ENCODE measurements around the gene OR2S2. TPM values are rescaled to one million over a fixed set of nuclear protein-coding genes. Genes with fewer than 3 reads are reported as not detected.
"Not testable (repeated sequence)": the region's sequence is repeated elsewhere in the genome, so short reads cannot be mapped to it uniquely, and the experiment has no call there.

The OR2S2 gene, protein sequence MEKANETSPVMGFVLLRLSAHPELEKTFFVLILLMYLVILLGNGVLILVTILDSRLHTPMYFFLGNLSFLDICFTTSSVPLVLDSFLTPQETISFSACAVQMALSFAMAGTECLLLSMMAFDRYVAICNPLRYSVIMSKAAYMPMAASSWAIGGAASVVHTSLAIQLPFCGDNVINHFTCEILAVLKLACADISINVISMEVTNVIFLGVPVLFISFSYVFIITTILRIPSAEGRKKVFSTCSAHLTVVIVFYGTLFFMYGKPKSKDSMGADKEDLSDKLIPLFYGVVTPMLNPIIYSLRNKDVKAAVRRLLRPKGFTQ
- polyA plus RNA-seq (2012; ENCODE audit: missing spikeins) = not detected

DNA sequence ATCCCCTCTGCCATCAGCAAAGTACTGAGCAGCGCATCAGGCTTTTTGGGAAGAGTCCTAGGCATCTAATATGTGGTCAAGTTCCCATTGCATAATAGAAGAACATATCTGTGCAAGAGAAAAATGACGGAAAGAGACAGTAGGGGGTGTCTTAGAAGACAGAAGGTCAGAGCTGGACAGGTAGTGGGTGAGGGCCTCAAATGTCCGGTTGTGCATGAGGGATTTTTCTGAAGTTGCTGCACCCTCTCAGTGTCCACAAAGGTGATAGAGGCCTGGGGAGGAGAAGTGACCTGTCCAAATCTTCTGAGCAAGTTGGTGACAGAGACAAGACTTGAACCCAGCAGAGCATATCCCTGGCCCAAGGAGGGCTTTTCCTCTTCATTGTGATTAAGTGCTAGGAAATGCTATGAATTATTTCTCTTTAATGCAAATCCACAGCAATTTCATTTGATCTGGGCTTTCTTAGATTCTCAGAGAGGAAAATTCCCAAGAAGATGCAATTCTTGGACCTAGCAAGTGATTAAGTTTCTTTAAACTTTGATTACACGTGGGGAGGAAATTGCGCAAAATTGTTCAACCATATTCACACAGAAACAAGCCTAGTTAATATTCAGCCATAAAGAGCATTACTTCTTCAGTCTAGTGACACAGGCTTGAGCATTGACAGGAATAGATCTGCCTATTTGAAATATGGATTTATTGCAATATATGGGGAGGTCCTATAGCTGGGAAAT lies at the start of gene OR2S2:
Gene OR2S2 (minus strand): TSS at position 51 of the 734 bp plus-strand sequence. CDS start 56 bp downstream, outside the sequence.
- TF ChIP-seq TAF1 (IDR thresholded peaks at IDR 0.05; ENCODE audit: borderline replicate concordance, low read depth, low read length) = no peak
- TF ChIP-seq POLR2A (IDR thresholded peaks at IDR 0.05; ENCODE audit: low read depth, low read length) = no peak
- TF ChIP-seq POLR2AphosphoS5 (IDR thresholded peaks at IDR 0.05; ENCODE audit: low read depth, low read length) = no peak
- FAIRE-seq (no peak), DNase-seq (ENCODE audit: insufficient read length) (no peak)

DNA sequence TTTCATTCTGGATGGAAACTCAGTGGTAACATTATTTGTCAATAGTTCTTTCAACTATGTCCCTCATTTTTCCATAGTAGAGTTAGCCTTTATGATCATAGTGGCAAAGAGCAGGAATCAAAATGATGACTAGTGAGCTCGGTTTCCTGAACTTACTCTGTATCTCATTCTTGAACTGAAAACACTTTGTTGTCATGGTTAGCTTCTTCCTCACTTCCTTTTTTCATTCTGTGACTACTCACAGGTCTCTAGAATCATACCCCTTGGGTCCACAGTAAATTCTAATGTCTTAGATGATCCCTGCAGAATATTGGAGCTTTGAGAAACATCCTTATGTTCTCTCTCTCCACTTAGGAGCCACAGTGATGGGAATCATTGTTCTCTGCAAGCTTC lies 49.4 kb upstream of the OR2S2 start:
- FAIRE-seq (peak; percentile 56), DNase-seq (ENCODE audit: insufficient read length) (no peak)
- no peak for TF ChIP-seq POLR2AphosphoS5 (IDR thresholded peaks at IDR 0.05; ENCODE audit: low read depth, low read length)
- TF ChIP-seq POLR2A (IDR thresholded peaks at IDR 0.05; ENCODE audit: low read depth, low read length) = no peak
- TF ChIP-seq TAF1 (IDR thresholded peaks at IDR 0.05; ENCODE audit: borderline replicate concordance, low read depth, low read length) = no peak

DNA sequence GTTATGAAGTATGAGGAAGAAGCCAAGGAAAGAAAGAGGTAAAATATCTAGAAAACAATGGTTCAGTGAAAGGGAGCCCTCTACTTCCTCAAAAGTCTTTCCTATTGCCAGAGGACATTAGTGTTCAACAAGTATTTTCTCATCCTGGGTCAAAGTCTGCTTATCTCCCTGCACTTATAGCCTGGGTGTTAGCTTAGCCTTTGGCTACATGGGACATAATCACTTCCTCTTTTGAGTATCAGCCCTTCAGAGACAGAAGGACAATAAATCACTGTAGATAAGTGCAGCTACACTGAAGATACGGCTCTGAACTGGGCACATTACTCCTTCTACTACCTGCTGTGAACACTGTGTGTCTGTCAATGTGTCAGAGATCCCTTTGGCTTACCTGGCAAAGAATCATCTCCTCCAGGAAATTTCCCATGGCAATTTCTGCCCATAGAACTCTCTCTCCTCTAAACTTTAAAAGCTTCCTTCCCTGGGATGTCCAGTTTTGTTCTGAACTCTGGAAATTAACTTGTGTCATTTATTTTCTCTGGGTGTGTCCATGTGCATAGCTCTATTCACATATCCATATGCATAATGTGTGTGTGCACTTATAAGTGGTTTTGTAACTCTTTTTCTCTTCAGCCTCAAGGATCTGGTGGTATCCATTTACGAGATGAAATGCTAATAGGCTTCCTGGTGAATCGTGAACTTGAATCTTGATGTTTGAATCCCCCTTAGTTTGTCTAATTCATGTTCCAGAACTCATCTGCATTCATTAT lies 48.8 kb upstream of the OR2S2 start:
- FAIRE-seq (peak; percentile 86), DNase-seq (ENCODE audit: insufficient read length) (no peak)
- TF ChIP-seq POLR2AphosphoS5 (IDR thresholded peaks at IDR 0.05; ENCODE audit: low read depth, low read length) (no peak), TAF1 (IDR thresholded peaks at IDR 0.05; ENCODE audit: borderline replicate concordance, low read depth, low read length) (no peak), POLR2A (IDR thresholded peaks at IDR 0.05; ENCODE audit: low read depth, low read length) (no peak)

DNA sequence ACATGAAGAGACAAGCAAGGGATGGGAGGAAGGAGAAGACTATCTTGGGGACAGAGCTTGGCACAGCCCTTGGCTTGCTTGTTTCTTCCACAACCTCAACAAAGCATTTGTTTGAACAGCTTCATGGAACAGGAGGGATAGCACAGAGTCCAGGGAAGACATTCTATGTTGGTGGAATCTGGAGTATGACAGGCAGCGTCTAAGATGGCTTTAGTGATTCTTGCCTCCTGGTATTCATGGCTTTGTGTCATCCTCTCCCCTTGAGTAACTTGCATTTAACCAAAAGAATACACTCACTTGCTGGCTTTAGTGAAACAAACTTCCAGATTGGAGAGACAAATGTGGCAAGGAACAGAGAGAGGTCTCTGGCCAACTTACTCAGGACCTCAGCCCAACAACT lies 47.9 kb upstream of the OR2S2 start:
- DNase-seq (ENCODE audit: insufficient read length) = no peak
- TF ChIP-seq POLR2A (IDR thresholded peaks at IDR 0.05; ENCODE audit: low read depth, low read length) (no peak), POLR2AphosphoS5 (IDR thresholded peaks at IDR 0.05; ENCODE audit: low read depth, low read length) (no peak), TAF1 (IDR thresholded peaks at IDR 0.05; ENCODE audit: borderline replicate concordance, low read depth, low read length) (no peak)
- no peak for FAIRE-seq

DNA sequence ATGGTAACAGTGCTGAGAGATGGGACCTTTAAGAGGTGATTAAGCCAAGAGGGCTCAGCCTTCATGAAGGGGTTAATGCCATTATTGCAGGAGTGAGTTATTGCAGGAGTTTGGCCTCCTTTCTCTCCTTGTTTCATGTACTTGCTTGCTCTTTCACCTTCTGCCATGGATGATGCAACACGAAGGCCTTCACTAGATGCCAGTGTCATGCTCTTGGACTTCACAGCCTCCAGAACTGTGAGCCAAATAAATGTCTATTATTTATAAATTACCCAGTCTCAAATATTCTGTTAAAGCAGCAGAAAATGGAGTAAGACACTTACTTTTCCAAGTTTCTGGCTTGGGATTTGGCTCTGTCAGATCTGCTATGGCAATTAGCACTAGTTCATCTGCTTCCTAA lies 40.4 kb upstream of the OR2S2 start:
- TF ChIP-seq POLR2A (IDR thresholded peaks at IDR 0.05; ENCODE audit: low read depth, low read length) = no peak
- TF ChIP-seq POLR2AphosphoS5 (IDR thresholded peaks at IDR 0.05; ENCODE audit: low read depth, low read length) = no peak
- TF ChIP-seq TAF1 (IDR thresholded peaks at IDR 0.05; ENCODE audit: borderline replicate concordance, low read depth, low read length) = no peak
- FAIRE-seq (no peak), DNase-seq (ENCODE audit: insufficient read length) (no peak)

DNA sequence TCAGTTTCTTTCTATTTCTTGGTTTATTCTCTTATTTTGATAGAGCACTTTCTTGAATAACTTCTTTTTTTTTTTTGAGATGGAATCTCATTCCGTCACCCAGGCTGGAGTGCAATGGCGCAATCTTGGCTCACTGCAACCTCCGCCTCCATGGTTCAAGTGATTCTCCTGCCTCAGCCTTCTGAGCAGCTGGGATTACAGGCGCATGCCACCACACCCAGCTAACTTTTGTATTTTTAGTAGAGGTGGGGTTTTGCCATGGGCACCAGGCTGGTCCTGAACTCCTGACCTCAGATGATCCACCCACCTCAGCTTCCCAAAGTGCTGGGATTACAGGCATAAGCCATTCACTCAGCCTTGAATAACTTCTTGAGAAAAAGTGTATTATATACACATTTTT lies 39.1 kb upstream of the OR2S2 start:
- FAIRE-seq; DNase-seq (ENCODE audit: insufficient read length): not testable (repeated sequence)

DNA sequence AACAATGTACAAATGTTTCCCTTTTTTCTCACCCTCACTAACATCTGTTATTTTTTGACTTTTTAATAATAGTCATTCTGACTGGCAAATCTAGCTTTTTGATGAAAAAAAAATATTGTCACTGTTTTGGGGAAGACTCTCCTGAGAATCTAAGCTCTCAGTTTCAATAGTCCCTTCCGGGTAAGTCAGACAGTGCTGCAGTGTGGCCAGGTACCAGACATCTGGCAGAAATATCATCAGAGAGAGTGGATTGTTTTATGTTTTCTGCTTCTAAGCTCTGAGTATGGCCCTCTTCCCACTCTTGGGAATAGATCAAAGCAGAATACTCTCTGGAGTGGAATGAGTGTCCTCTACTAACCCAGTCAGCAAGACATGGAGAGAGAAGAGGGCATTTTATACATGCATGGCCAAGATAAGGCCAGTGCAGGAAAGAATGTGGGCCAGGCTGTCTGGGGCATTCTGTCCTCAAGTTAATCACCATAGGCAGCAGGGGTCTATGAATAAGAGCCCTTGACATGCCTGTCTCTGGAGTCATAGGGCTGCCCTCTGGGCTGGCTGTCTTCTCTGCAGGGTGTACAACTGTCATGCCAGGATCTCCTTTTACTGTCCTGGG lies 38.5 kb upstream of the OR2S2 start:
- no peak for DNase-seq (ENCODE audit: insufficient read length)
- FAIRE-seq = no peak
- no peak for TF ChIP-seq POLR2AphosphoS5 (IDR thresholded peaks at IDR 0.05; ENCODE audit: low read depth, low read length)

DNA sequence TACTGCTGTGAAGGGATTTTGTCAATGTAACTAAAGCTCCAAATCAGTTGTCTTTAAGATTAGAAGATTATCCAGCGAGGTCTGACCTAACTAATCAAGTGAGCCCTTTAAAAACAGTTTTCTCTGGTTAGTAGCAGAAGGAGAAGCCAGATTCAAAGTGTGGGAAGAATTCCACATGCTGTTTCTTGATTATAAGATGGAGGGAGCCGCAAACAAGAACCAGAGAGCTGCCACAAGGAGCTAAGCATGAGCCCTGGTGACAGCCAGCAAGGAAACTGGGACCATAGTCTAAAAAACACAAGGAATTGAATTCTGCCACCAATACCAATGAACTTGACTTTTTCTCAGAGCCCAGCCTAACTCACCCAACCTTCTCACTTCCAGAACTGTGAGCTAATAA lies 37.0 kb upstream of the OR2S2 start:
- TF ChIP-seq POLR2AphosphoS5 (IDR thresholded peaks at IDR 0.05; ENCODE audit: low read depth, low read length) = no peak
- TF ChIP-seq POLR2A (IDR thresholded peaks at IDR 0.05; ENCODE audit: low read depth, low read length) = no peak
- TF ChIP-seq TAF1 (IDR thresholded peaks at IDR 0.05; ENCODE audit: borderline replicate concordance, low read depth, low read length) = no peak
- DNase-seq (ENCODE audit: insufficient read length) (no peak), FAIRE-seq (no peak)

DNA sequence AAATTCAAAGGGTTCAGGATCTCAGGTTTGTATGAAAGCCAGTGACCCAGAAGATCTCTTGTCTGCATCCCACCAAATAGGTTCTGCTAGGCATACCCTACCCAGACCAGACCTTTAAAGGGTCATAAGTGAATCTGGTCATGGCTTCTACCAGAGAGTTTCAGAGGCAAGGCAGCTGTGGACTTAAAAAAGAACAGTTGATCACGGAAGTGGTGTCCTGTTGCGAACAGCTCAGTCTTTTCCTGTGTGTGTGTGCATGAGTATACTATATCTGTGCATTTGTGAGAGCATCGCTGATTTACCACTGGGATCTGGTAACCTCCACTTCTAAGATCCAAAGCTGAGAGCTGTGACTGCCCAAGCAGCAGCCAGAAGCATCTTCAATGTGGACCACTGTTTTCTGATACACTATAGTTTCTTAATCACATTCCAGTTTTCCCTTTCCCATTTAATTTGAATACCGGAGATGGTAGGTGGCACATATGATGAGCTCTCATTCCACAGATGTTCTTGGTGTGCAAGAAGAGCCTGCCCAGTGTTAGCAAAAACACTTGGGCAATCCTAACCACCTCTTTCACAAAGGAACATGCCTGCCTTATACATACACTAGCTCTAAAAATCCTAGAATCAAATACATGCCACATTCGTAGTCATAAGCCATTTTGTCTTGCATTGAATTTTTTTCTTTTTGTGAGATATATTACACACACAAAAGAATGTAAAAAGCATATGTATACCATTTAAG lies 36.2 kb upstream of the OR2S2 start:
- DNase-seq (ENCODE audit: insufficient read length) (no peak), FAIRE-seq (no peak)
- TF ChIP-seq POLR2A (IDR thresholded peaks at IDR 0.05; ENCODE audit: low read depth, low read length) (no peak), TAF1 (IDR thresholded peaks at IDR 0.05; ENCODE audit: borderline replicate concordance, low read depth, low read length) (no peak)

DNA sequence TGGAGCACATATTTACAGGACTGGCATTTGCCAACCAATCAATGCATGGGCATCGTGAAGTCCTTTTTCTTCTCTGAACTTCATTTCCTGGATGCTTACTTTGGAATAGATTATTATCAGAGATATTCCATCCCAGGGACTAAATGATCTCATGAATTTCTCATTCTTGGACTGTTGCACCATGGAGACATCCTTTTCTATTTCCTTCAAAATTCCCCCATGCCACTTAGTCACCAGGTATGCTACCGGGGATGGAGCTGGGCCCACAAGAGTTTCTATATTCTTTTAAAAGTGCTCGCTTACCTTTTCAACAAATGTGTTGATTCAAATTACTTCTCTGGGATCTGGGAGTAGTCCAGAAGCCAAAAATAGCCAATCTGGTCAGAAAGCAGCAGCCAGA lies 35.2 kb upstream of the OR2S2 start:
- FAIRE-seq; DNase-seq (ENCODE audit: insufficient read length): not testable (repeated sequence)

DNA sequence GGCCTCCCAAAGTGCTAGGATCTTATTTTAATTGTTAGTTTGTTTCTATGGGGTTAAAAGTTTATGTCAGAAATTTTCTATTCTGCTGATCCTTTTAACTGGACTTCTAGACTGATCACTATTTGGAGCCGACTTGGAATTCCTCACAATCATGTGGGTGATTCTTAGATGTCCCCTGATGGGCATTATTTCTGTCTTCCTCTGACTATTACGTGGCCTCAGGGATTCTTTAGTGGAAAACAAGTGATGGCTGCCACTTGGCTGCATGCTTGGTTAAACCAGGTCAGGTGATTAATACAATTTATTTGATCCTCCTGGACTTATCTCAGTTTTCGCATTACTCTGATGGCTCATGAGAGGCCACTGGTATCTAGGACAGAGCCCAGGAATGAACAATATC lies 32.2 kb upstream of the OR2S2 start:
- no peak for DNase-seq (ENCODE audit: insufficient read length)
- TF ChIP-seq POLR2A (IDR thresholded peaks at IDR 0.05; ENCODE audit: low read depth, low read length) (no peak), POLR2AphosphoS5 (IDR thresholded peaks at IDR 0.05; ENCODE audit: low read depth, low read length) (no peak), TAF1 (IDR thresholded peaks at IDR 0.05; ENCODE audit: borderline replicate concordance, low read depth, low read length) (no peak)
- FAIRE-seq = no peak

Measured in GM12892 (cell line).